Measurements from ENCODE around the gene UBE2E3.
"Not testable (repeated sequence)": the region's sequence is repeated elsewhere in the genome, so short reads cannot be mapped to it uniquely, and the experiment has no call there.

The UBE2E3 gene

GRCh38 chr2:181036445-181036844, 56.0 kb downstream of the UBE2E3 start:
- DNase-seq (ENCODE audit: low spot score) = no peak

GRCh38 chr2:181036848-181037603, 56.6 kb downstream of the UBE2E3 start:
- DNase-seq (ENCODE audit: low spot score) = no peak

- DNase-seq (ENCODE audit: low spot score) = no peak
Measured at GRCh38 chr2:181037922-181038321, 57.5 kb downstream of the UBE2E3 start.

DNA sequence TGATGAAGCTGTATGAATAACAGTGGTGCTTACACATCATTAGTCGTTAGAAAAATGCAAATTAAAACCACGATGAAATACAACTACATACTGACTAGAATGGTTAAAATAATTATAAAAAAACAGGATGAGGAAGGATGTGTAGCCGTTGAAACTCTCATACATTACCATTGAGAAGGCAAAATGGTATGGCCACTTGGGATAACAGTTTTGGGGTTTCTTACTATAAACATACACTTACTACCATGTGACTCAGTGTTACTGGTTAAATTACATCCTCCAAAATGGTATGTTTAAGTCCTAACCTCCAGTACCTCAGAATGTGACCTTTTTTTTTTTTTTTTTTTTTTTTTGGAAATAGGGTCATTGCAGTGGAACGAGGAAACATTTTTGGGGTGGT, 58.4 kb downstream of the UBE2E3 start:
- no peak for DNase-seq (ENCODE audit: low spot score)

DNA sequence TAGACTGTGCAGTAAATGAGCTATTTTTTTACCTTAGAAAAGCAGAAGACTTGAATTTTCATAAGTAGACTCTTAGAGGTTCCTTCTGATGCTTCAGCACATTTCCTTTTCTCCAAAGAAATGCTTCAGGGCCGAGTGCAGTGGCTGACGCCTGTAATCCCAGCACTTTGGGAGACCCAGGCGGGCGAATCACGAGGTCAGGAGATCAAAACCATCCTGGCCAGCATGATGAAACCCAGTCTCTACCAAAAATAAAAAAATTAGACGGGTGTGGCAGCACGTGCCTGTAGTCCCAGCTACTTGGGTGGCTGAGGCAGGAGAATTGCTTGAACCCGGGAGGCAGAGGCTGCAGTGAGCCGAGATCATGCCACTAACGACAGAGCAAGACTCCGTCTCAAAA, 60.4 kb downstream of the UBE2E3 start:
- not testable (repeated sequence) for DNase-seq (ENCODE audit: low spot score)

DNA sequence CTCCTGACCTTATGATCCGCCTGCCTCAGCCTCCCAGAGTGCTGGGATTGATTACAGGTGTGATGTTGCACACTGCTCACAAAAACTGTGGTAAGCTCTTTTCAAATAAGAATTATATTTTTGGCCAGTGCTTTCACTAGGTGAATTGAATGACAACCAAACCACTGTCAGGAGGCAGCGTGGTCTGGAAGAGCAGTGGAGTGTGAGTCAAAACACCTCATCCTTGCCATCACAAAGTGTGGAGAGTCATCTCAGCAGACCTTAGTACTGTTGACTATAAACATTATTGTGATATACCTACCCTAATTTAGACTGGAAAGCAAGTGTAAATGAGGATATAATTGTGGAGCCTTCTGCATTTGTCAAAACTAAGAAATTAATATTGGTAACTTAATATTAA, 61.3 kb downstream of the UBE2E3 start:
- no peak for DNase-seq (ENCODE audit: low spot score)

DNA sequence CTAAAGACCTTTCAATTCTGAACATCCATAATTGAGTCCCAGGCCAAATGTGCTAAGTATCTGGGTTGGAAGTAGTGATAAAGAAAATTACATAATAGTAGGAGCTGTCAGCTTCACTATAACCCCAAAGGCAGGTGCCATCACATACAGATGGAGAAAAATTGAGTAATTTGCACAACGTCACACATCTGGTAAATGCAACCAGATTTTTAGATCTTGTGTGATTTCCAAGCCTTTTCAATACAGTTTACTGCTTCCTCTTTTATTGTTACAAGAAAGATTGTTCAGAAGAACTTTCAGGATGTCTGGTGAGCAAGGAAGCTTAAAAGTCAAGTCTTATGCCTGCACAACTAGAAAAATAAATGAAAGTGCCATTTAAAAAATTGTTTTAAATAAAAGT, 62.3 kb downstream of the UBE2E3 start:
- DNase-seq (ENCODE audit: low spot score) = no peak

DNA sequence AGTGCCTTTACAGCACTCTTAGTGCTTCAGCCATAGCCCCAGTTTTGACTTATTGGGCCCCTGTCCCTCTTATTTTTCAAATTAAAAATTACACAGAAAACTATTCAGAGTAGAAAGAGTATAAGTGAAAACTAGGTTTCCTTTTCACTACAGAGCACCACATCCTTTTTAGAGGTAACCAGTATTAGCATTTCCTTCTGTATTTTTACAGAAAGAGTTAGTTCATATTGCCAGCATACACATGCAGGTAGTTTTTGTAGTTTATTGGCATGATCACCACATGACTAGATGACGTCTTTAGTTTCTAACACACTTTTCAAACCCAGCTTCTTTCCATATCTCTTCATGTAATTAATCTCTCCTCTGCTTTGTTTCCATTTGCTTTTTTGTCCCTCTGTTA, 66.4 kb downstream of the UBE2E3 start:
- DNase-seq (ENCODE audit: low spot score) = no peak

GRCh38 chr2:181047829-181048228, 67.4 kb downstream of the UBE2E3 start:
- no peak for DNase-seq (ENCODE audit: low spot score)

GRCh38 chr2:181051861-181052522, 71.6 kb downstream of the UBE2E3 start:
- no peak for DNase-seq (ENCODE audit: low spot score)

- DNase-seq (ENCODE audit: low spot score) = no peak
Measured at GRCh38 chr2:181052523-181052891, 72.1 kb downstream of the UBE2E3 start.

DNA sequence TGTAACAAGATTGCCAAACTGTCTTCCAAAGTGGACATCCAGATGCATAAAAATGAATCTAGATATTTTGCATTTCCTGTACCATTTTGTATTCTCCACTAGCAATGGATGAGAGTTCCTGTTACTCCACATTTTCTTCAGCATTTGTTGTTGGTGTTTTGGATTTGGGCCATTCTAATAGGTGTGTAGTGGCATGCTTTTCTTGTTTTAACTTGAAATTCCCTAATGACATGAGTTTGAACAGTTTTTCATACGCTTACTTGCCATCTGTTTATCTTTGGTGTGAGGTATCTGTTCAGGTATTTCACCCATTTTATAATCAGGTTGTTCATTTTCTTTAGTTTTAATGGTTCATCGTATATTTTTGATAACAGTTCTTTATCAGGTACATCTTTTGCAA, 73.9 kb downstream of the UBE2E3 start:
- DNase-seq (ENCODE audit: low spot score) = no peak

- no peak for DNase-seq (ENCODE audit: low spot score)
Measured at GRCh38 chr2:181054843-181055242, 74.4 kb downstream of the UBE2E3 start.

DNA sequence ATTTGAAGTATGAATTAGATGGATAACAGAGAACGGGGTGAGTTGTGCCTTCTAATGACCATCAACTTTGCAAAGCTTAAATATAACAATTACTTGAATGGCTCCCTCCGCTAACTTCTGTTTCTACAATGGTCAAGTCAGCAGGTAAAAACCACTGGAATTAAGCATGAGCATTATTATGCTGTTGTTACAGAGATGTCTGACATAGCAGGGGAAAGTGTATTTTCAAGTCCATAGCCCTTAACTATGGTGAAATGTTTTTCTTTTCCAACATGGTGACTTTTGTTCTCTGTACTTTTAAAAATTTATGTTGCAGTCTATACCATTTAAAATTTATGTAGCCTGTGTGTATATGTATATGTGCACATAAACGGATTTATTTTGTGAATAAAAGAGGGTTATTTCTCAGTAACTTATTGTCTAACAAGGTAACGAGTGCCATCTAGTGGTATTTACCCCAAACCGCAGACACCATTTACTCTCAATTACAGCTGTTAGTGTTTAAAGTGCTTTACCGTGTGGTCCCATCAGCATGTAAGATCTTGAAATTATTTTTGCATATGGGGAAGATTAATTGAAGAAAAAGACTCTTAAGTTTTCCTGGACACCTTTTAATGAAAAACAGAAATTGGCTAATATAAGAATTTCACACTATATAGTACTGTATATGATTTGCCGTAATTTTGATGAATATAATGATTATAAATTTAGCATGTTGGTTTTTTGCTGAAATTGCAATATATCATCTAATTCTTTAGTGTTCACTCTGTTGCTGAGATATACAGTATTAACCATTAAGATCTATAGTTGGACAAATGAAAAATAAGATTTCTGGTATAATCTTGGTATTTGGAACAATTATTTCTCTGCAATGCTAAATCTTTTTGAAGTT, 78.2 kb downstream of the UBE2E3 start:
- DNase-seq (ENCODE audit: low spot score) = no peak

DNA sequence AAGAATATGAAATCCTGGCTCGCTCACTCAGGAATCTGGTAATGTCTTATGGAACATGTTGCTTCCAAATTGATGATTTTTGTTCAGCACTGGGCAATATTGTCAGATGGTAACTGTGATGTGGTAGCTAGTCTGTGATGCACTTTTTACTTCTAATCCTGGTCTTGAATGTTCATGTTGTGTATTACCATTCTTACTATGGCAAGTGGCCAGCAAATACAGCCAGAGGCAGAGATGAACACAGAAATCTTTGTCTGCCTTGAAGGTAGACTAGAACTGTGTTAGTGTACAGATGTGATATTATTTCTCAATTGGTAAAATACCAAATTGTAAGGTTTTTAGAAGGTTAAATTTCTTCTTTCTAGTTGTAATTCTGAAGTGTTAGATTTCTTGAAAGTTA, 83.3 kb downstream of the UBE2E3 start:
- DNase-seq (ENCODE audit: low spot score) = no peak

GRCh38 chr2:181065458-181065857, 85.1 kb downstream of the UBE2E3 start:
- DNase-seq (ENCODE audit: low spot score) = no peak

DNA sequence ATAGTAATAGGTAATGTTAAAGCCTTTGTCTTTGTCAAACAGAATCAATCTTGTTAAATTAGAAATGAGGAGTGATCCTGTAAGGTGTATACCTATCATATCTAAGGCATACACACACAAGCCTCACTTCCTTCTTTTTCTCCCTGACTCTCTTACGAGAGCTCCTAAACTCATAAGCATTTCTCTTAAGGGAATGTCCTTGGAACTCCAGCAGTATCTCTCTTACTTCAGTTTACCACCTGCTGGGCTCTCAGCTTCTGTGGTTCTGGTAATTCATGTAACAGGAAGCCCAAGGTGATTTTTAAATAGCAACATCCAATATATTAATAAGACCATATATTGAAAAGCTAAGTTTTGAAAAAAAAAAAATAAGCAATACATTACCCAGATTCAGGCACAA, 85.9 kb downstream of the UBE2E3 start:
- DNase-seq (ENCODE audit: low spot score) = no peak

GRCh38 chr2:181070119-181070835, 89.9 kb downstream of the UBE2E3 start:
- no peak for DNase-seq (ENCODE audit: low spot score)

DNA sequence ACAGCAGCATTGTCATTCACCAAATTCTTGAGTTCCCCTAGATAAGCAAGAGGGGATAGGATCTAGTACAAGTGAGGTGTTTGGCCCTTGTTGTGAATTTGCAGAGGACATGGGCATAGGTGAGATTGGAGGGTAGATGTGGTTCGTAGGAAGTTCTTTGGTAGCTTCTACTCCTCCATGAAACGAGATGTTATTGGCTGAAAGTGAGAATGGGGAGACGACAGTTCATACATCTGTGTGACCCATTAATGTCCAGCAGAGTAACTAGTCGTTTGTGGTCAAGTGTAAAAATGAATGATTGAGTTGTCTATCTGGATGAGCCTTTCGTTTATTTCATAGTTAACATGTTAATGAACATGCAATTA, 90.4 kb downstream of the UBE2E3 start:
- DNase-seq (ENCODE audit: low spot score) = no peak

GRCh38 chr2:181072486-181073235, 92.3 kb downstream of the UBE2E3 start:
- no peak for DNase-seq (ENCODE audit: low spot score)

DNA sequence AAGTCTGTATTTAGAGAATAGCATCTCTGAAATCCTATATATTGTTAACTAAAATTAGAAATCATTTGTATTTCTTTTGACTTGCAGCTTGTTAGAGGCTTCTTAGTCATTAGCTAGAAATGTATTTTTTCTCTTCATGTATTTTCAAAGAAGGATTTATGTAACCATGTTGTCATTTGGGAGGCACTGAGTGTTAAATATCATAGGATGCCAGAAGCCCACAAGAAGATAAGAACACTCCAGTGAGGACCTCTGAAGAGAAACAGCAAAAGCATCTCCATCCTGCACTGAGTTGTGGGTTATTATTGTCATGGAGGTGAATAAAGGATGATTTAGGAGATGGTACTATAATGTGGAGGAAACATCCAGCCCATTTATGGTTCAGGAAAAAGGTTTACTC, 93.5 kb downstream of the UBE2E3 start:
- DNase-seq (ENCODE audit: low spot score) = no peak

- no peak for DNase-seq (ENCODE audit: low spot score)
Measured at GRCh38 chr2:181074457-181074856, 94.1 kb downstream of the UBE2E3 start.
